EH (cell line): ENCODE measurements around the gene MYBBP1A.

Experiments
- DNase-seq: peaks from one replicate; pipeline ENCODE4 v3.0.0-alpha.2; 2015; ENCODE audit warnings: low read depth

Gene MYBBP1A

GRCh38 chr17:4514779-4515178, 40.4 kb downstream of the MYBBP1A start:
- DNase-seq: no peak

GRCh38 chr17:4514206-4514605, 41.0 kb downstream of the MYBBP1A start:
- DNase-seq: no peak

- no peak for DNase-seq
Measured at GRCh38 chr17:4513113-4514032, 41.8 kb downstream of the MYBBP1A start.

GRCh38 chr17:4512156-4513112, 42.8 kb downstream of the MYBBP1A start:
- no peak for DNase-seq

GRCh38 chr17:4511199-4511932, 43.8 kb downstream of the MYBBP1A start:
- no peak for DNase-seq

GRCh38 chr17:4510618-4510941, 44.6 kb downstream of the MYBBP1A start:
- no peak for DNase-seq

GRCh38 chr17:4509923-4510617, 45.1 kb downstream of the MYBBP1A start:
- no peak for DNase-seq

- DNase-seq: no peak
Measured at GRCh38 chr17:4509401-4509800, 45.8 kb downstream of the MYBBP1A start.

GRCh38 chr17:4508207-4508606, 47.0 kb downstream of the MYBBP1A start:
- DNase-seq: no peak

GRCh38 chr17:4507361-4508111, 47.6 kb downstream of the MYBBP1A start:
- no peak for DNase-seq

- no peak for DNase-seq
Measured at GRCh38 chr17:4506892-4507291, 48.3 kb downstream of the MYBBP1A start.

GRCh38 chr17:4506175-4506813, 48.9 kb downstream of the MYBBP1A start:
- no peak for DNase-seq

- no peak for DNase-seq
Measured at GRCh38 chr17:4505187-4505586, 50.0 kb downstream of the MYBBP1A start.

- no peak for DNase-seq
Measured at GRCh38 chr17:4504188-4504587, 51.0 kb downstream of the MYBBP1A start.

- DNase-seq: no peak
Measured at GRCh38 chr17:4503283-4504025, 51.7 kb downstream of the MYBBP1A start.

GRCh38 chr17:4502466-4503154, 52.6 kb downstream of the MYBBP1A start:
- no peak for DNase-seq

GRCh38 chr17:4501295-4501949, 53.8 kb downstream of the MYBBP1A start:
- no peak for DNase-seq

- no peak for DNase-seq
Measured at GRCh38 chr17:4500191-4500571, 55.0 kb downstream of the MYBBP1A start.
